ENCODE data around the gene SYT14.

Gene SYT14

GRCh38 chr1:209988706-209989105 is 50.7 kb downstream of the SYT14 start:
- ChIA-PET CTCF (interaction anchor here (1.2 to 12.9 kb wide), 6 partner anchors 9 to 407 kb away, joined by 3 to 140 read pairs (median 6); no protein-coding TSS in a partner anchor), POLR2A (no interaction called here)
- WGBS (ENCODE audit: insufficient coverage): 88% methylated on average over 2 of the region's 2 CpGs
- no peak overlapping the region for H3K4me3 ChIP-seq (ENCODE audit: control insufficient read depth in 1 of 7, extremely low read depth in 1 of 7, insufficient read depth in 4 of 7, low read depth in 2 of 7, low read length in 6 of 7)
- H3K9me3 ChIP-seq (ENCODE audit: control extremely low read depth in 1 of 5, control insufficient read depth in 4 of 5, insufficient read depth in 2 of 5, low read depth in 1 of 5, low read length in 4 of 5): no peaks in the 10 kb centered on the region
- H3K4me1 ChIP-seq (ENCODE audit: control extremely low read depth in 1 of 4, control insufficient read depth in 4 of 4, insufficient read depth in 4 of 4, low read length in 3 of 4): no peaks in the 10 kb centered on the region
- DNase-seq: no peak
- no peaks in the 10 kb centered on the region for H3K36me3 ChIP-seq (ENCODE audit: control insufficient read depth in 4 of 4, insufficient read depth in 4 of 4, low read length in 3 of 4)
- no peak overlapping the region for H3K27ac ChIP-seq (ENCODE audit: insufficient read depth in 1 of 2, low read depth in 1 of 2, low read length in 2 of 2, poor library complexity in 1 of 2, severe bottlenecking in 2 of 2)
- H3K27me3 ChIP-seq (replicated peaks in 2 of 5; ENCODE audit: control insufficient read depth in 4 of 5, insufficient read depth in 5 of 5, low read length in 4 of 5): peaks cover 0 to 8% (median 2%) of the 10 kb centered on the region in 5 experiments

GRCh38 chr1:209989525-209989924 is 51.5 kb downstream of the SYT14 start:
- peak; percentile 20 to 47 (median 36) for DNase-seq
- Histone ChIP-seq H3K4me3 (ENCODE audit: control insufficient read depth in 1 of 7, extremely low read depth in 1 of 7, insufficient read depth in 4 of 7, low read depth in 2 of 7, low read length in 6 of 7) (no peak overlapping the region), H3K4me1 (ENCODE audit: control extremely low read depth in 1 of 4, control insufficient read depth in 4 of 4, insufficient read depth in 4 of 4, low read length in 3 of 4) (no peaks in the 10 kb centered on the region), H3K27ac (ENCODE audit: insufficient read depth in 1 of 2, low read depth in 1 of 2, low read length in 2 of 2, poor library complexity in 1 of 2, severe bottlenecking in 2 of 2) (no peak overlapping the region), H3K9me3 (ENCODE audit: control extremely low read depth in 1 of 5, control insufficient read depth in 4 of 5, insufficient read depth in 2 of 5, low read depth in 1 of 5, low read length in 4 of 5) (no peaks in the 10 kb centered on the region), H3K36me3 (ENCODE audit: control insufficient read depth in 4 of 4, insufficient read depth in 4 of 4, low read length in 3 of 4) (no peaks in the 10 kb centered on the region), H3K27me3 (replicated peaks in 2 of 5; ENCODE audit: control insufficient read depth in 4 of 5, insufficient read depth in 5 of 5, low read length in 4 of 5) (peaks cover 0 to 8% (median 2%) of the 10 kb centered on the region in 5 experiments)
- ChIA-PET POLR2A (no interaction called here), CTCF (interaction anchor here (1.0 to 12.9 kb wide), 10 partner anchors 10 to 406 kb away, joined by 3 to 140 read pairs (median 5); no protein-coding TSS in a partner anchor)
- WGBS (ENCODE audit: insufficient coverage): no CpG with 5 or more reads among the region's 3 CpGs

- 92% methylated on average over 9 of the region's 9 CpGs for WGBS (ENCODE audit: insufficient coverage)
- DNase-seq: no peak
- no peaks in the 10 kb centered on the region for H3K4me1 ChIP-seq (ENCODE audit: control extremely low read depth in 1 of 4, control insufficient read depth in 4 of 4, insufficient read depth in 4 of 4, low read length in 3 of 4)
Measured at GRCh38 chr1:209993061-209993830, 55.2 kb downstream of the SYT14 start.

GRCh38 chr1:209996348-209996747 is 58.3 kb downstream of the SYT14 start:
- POLR2A ChIA-PET: no interaction called here
- Histone ChIP-seq H3K4me1 (ENCODE audit: control extremely low read depth in 1 of 4, control insufficient read depth in 4 of 4, insufficient read depth in 4 of 4, low read length in 3 of 4) (no peaks in the 10 kb centered on the region), H3K36me3 (ENCODE audit: control insufficient read depth in 4 of 4, insufficient read depth in 4 of 4, low read length in 3 of 4) (no peaks in the 10 kb centered on the region), H3K27me3 (replicated peaks in 2 of 5; ENCODE audit: control insufficient read depth in 4 of 5, insufficient read depth in 5 of 5, low read length in 4 of 5) (peaks cover 0 to 12% (median under 1%) of the 10 kb centered on the region in 5 experiments), H3K4me3 (ENCODE audit: control insufficient read depth in 1 of 7, extremely low read depth in 1 of 7, insufficient read depth in 4 of 7, low read depth in 2 of 7, low read length in 6 of 7) (no peak overlapping the region), H3K27ac (ENCODE audit: insufficient read depth in 1 of 2, low read depth in 1 of 2, low read length in 2 of 2, poor library complexity in 1 of 2, severe bottlenecking in 2 of 2) (no peak overlapping the region), H3K9me3 (ENCODE audit: control extremely low read depth in 1 of 5, control insufficient read depth in 4 of 5, insufficient read depth in 2 of 5, low read depth in 1 of 5, low read length in 4 of 5) (peaks cover 0 to 3% (median 0%) of the 10 kb centered on the region in 5 experiments)
- CTCF ChIA-PET: interaction anchor here (0.9 kb wide), 1 partner anchor 95 kb away, joined by 4 read pairs; no protein-coding TSS in a partner anchor
- WGBS (ENCODE audit: insufficient coverage): 83% methylated on average over 2 of the region's 2 CpGs
- DNase-seq: no peak

More at GRCh38 chr1:209993061-209993830, 55.2 kb downstream of the SYT14 start:
- Histone ChIP-seq H3K27ac (ENCODE audit: insufficient read depth in 1 of 2, low read depth in 1 of 2, low read length in 2 of 2, poor library complexity in 1 of 2, severe bottlenecking in 2 of 2) (no peak overlapping the region), H3K36me3 (ENCODE audit: control insufficient read depth in 4 of 4, insufficient read depth in 4 of 4, low read length in 3 of 4) (no peaks in the 10 kb centered on the region), H3K4me3 (ENCODE audit: control insufficient read depth in 1 of 7, extremely low read depth in 1 of 7, insufficient read depth in 4 of 7, low read depth in 2 of 7, low read length in 6 of 7) (no peak overlapping the region), H3K27me3 (replicated peaks in 2 of 5; ENCODE audit: control insufficient read depth in 4 of 5, insufficient read depth in 5 of 5, low read length in 4 of 5) (peaks cover 0 to 11% (median 2%) of the 10 kb centered on the region in 5 experiments), H3K9me3 (ENCODE audit: control extremely low read depth in 1 of 5, control insufficient read depth in 4 of 5, insufficient read depth in 2 of 5, low read depth in 1 of 5, low read length in 4 of 5) (peaks cover 0 to 3% (median 0%) of the 10 kb centered on the region in 5 experiments)
- ChIA-PET CTCF (interaction anchor here (0.7 to 12.9 kb wide), 2 partner anchors 14 to 136 kb away, joined by 3 to 140 read pairs; no protein-coding TSS in a partner anchor), POLR2A (no interaction called here)

- Histone ChIP-seq H3K27ac (ENCODE audit: insufficient read depth in 1 of 2, low read depth in 1 of 2, low read length in 2 of 2, poor library complexity in 1 of 2, severe bottlenecking in 2 of 2) (no peak overlapping the region), H3K4me1 (ENCODE audit: control extremely low read depth in 1 of 4, control insufficient read depth in 4 of 4, insufficient read depth in 4 of 4, low read length in 3 of 4) (no peaks in the 10 kb centered on the region), H3K9me3 (ENCODE audit: control extremely low read depth in 1 of 5, control insufficient read depth in 4 of 5, insufficient read depth in 2 of 5, low read depth in 1 of 5, low read length in 4 of 5) (peaks cover 0 to 3% (median 0%) of the 10 kb centered on the region in 5 experiments), H3K27me3 (replicated peaks in 2 of 5; ENCODE audit: control insufficient read depth in 4 of 5, insufficient read depth in 5 of 5, low read length in 4 of 5) (peaks cover 0 to 12% (median 2%) of the 10 kb centered on the region in 5 experiments), H3K36me3 (ENCODE audit: control insufficient read depth in 4 of 4, insufficient read depth in 4 of 4, low read length in 3 of 4) (no peaks in the 10 kb centered on the region), H3K4me3 (ENCODE audit: control insufficient read depth in 1 of 7, extremely low read depth in 1 of 7, insufficient read depth in 4 of 7, low read depth in 2 of 7, low read length in 6 of 7) (no peak overlapping the region)
- ChIA-PET POLR2A (no interaction called here), CTCF (no interaction called here)
- WGBS (ENCODE audit: insufficient coverage): no CpG with 5 or more reads among the region's 1 CpG
- no peak for DNase-seq
Measured at GRCh38 chr1:209999005-209999404, 61.0 kb downstream of the SYT14 start.

GRCh38 chr1:210001751-210002150 is 63.7 kb downstream of the SYT14 start:
- H3K36me3 ChIP-seq (ENCODE audit: control insufficient read depth in 4 of 4, insufficient read depth in 4 of 4, low read length in 3 of 4): no peaks in the 10 kb centered on the region
- no peak overlapping the region for H3K27ac ChIP-seq (ENCODE audit: insufficient read depth in 1 of 2, low read depth in 1 of 2, low read length in 2 of 2, poor library complexity in 1 of 2, severe bottlenecking in 2 of 2)
- no peak for DNase-seq
- POLR2A ChIA-PET: no interaction called here
- CTCF ChIA-PET: no interaction called here
- 78% methylated on average over 2 of the region's 3 CpGs for WGBS (ENCODE audit: insufficient coverage)
- no peak overlapping the region for H3K4me3 ChIP-seq (ENCODE audit: control insufficient read depth in 1 of 7, extremely low read depth in 1 of 7, insufficient read depth in 4 of 7, low read depth in 2 of 7, low read length in 6 of 7)
- H3K27me3 ChIP-seq (replicated peaks in 2 of 5; ENCODE audit: control insufficient read depth in 4 of 5, insufficient read depth in 5 of 5, low read length in 4 of 5): peaks cover 0 to 9% (median 5%) of the 10 kb centered on the region in 5 experiments
- H3K4me1 ChIP-seq (ENCODE audit: control extremely low read depth in 1 of 4, control insufficient read depth in 4 of 4, insufficient read depth in 4 of 4, low read length in 3 of 4): no peaks in the 10 kb centered on the region
- no peaks in the 10 kb centered on the region for H3K9me3 ChIP-seq (ENCODE audit: control extremely low read depth in 1 of 5, control insufficient read depth in 4 of 5, insufficient read depth in 2 of 5, low read depth in 1 of 5, low read length in 4 of 5)

- no peaks in the 10 kb centered on the region for H3K36me3 ChIP-seq (ENCODE audit: control insufficient read depth in 4 of 4, insufficient read depth in 4 of 4, low read length in 3 of 4)
- no peaks in the 10 kb centered on the region for H3K4me1 ChIP-seq (ENCODE audit: control extremely low read depth in 1 of 4, control insufficient read depth in 4 of 4, insufficient read depth in 4 of 4, low read length in 3 of 4)
- H3K4me3 ChIP-seq (ENCODE audit: control insufficient read depth in 1 of 7, extremely low read depth in 1 of 7, insufficient read depth in 4 of 7, low read depth in 2 of 7, low read length in 6 of 7): no peak overlapping the region
- no peak overlapping the region for H3K27ac ChIP-seq (ENCODE audit: insufficient read depth in 1 of 2, low read depth in 1 of 2, low read length in 2 of 2, poor library complexity in 1 of 2, severe bottlenecking in 2 of 2)
- H3K27me3 ChIP-seq (replicated peaks in 2 of 5; ENCODE audit: control insufficient read depth in 4 of 5, insufficient read depth in 5 of 5, low read length in 4 of 5): peaks cover 0 to 6% (median 5%) of the 10 kb centered on the region in 5 experiments
- CTCF ChIA-PET: no interaction called here
- H3K9me3 ChIP-seq (ENCODE audit: control extremely low read depth in 1 of 5, control insufficient read depth in 4 of 5, insufficient read depth in 2 of 5, low read depth in 1 of 5, low read length in 4 of 5): no peaks in the 10 kb centered on the region
- POLR2A ChIA-PET: no interaction called here
- no CpG with 5 or more reads among the region's 1 CpG for WGBS (ENCODE audit: insufficient coverage)
- DNase-seq: no peak
Measured at GRCh38 chr1:210003501-210003900, 65.5 kb downstream of the SYT14 start.
